DOHH2 (cell line): ENCODE data around the gene KRTAP4-16.

Source experiments
- EZH2phosphoT487 ChIP-seq: fragments of 200-600 bp; sonication (generic); IDR thresholded peaks from 2 replicates; pipeline ENCODE4 v1.6.1; 2017; ENCODE audit warnings: borderline replicate concordance, mild to moderate bottlenecking, antibody characterized with exemption, low read length, moderate library complexity, mixed read lengths
- TF ChIP-seq, protein P1 (sequence below): fragments of 200-600 bp; sonication (generic); IDR thresholded peaks from one replicate; pipeline ENCODE4 v1.5.1; 2014; ENCODE audit warnings: antibody characterized with exemption, mild to moderate bottlenecking, low read depth, low read length; ENCODE audit not compliant: poor library complexity, severe bottlenecking

- TF ChIP-seq, protein P1, sequence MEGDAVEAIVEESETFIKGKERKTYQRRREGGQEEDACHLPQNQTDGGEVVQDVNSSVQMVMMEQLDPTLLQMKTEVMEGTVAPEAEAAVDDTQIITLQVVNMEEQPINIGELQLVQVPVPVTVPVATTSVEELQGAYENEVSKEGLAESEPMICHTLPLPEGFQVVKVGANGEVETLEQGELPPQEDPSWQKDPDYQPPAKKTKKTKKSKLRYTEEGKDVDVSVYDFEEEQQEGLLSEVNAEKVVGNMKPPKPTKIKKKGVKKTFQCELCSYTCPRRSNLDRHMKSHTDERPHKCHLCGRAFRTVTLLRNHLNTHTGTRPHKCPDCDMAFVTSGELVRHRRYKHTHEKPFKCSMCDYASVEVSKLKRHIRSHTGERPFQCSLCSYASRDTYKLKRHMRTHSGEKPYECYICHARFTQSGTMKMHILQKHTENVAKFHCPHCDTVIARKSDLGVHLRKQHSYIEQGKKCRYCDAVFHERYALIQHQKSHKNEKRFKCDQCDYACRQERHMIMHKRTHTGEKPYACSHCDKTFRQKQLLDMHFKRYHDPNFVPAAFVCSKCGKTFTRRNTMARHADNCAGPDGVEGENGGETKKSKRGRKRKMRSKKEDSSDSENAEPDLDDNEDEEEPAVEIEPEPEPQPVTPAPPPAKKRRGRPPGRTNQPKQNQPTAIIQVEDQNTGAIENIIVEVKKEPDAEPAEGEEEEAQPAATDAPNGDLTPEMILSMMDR = no peak
- TF ChIP-seq EZH2phosphoT487 = no peak
These were observed 43.3 kb downstream of the KRTAP4-16 start for GRCh38 chr17:41058741-41059140.
